Endometrial microvascular endothelial cells (primary cell): ENCODE measurements around the gene TUT4. TPM values are rescaled to one million over a fixed set of nuclear protein-coding genes. Genes with fewer than 3 reads are reported as not detected.

Experiments
- in situ Hi-C: cut with HindIII; loops from 2 replicates; pipeline ENCODE4 v1.10.0; 2017; ENCODE audit warnings: low sequenced_read_pairs, low pct_unique_long_range_greater_than_20kb; ENCODE audit errors: inconsistent ontology term
- total RNA-seq: library from RNA; depleted of rRNA; stranded (reverse); fragments of >200 nt; gene quantifications from one replicate; pipeline ENCODE4 v1.2.3, GENCODE V29; 2015; ENCODE audit errors: inconsistent ontology term

The TUT4 gene
- total RNA-seq, 1 donor from 2014 or later: 33.1 TPM

DNA sequence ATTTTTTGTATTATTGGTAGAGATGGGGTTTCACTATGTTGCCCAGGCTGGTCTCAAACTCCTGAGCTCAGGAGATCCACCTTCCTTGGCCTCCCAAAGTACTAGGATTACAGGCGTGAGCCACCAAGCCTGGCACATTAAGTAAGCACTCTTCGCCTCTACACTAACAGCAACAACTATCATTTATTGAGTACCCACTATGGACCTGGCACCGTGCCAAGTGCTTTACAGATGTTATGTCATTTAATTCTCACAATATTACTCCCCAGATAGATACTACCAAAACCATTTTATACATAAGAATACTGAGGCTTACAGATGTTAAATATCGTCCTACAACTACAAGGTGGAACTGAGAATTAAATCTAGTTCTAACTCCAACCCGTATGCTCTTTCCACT, 50.1 kb downstream of the TUT4 start:
- in situ Hi-C loops: no loop called here

DNA sequence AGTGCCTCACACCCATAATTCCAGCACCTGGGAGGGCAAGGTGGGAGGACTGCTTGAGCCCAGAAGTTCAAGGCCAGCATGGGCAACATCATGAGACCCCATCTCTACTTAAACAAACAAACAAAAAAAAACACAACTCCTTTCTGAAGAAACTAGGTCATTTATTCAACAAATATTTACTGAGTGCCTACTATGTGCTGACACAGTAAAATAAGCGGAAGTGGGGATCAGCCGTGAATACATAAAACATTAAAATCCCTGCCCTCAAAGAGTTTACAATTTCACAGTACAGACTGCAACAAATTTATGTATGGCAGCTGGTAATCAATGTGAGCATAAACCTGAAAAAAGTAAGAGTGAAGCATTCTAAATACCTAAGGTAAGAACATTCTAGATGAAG, 65.3 kb downstream of the TUT4 start:
- in situ Hi-C loops: no loop called here

DNA sequence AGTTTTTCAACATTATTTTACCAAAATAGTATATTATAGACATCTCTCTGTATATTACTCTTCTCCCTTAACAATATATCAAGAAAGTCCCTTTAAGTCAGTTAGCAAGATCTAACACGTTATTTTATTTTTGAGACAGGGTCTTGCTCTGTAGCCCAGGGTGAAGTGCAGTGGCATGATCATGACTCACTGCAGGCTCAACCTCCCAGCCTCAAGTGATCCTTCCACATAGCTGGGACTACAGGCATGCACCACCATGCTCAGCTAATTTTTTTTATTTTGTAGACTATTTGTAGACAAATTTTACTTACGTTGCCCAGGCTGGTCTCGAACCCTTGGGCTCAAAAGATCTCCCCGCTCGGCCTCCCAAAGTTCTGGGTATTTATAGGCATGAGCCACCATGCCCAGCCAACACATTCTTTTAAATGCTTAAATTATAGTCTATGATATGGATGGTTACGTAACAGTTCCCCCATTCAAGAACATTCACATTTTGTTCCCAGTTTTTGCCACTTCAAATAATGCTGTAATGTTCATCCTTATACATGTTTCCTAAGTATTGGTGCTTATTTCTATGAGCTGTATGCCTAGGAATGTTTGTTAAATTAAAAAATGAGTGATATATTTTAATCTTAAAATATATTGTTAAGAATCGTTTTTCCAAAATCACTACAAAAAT, 70.4 kb downstream of the TUT4 start:
- in situ Hi-C loops: no loop called here

DNA sequence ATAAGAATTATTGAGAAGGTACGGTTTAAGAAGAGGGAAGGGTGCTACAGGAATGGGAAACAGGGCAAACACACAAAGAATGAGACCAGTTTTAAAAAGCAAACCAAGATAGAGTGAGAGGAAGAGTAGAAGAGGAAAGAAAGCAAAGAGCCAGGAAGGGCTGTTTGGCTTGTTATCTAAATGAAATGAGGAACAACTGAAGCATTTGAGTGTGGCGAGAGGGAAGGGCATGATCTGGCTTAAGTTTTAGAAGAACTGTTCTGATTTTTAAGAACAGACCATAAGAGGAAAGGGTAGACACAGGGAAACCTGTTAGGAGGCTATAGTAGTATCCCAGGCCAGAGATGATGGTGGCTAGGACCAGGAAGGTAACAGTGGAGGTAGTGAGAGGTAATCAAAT, 73.8 kb downstream of the TUT4 start:
- in situ Hi-C loops: no loop called here

DNA sequence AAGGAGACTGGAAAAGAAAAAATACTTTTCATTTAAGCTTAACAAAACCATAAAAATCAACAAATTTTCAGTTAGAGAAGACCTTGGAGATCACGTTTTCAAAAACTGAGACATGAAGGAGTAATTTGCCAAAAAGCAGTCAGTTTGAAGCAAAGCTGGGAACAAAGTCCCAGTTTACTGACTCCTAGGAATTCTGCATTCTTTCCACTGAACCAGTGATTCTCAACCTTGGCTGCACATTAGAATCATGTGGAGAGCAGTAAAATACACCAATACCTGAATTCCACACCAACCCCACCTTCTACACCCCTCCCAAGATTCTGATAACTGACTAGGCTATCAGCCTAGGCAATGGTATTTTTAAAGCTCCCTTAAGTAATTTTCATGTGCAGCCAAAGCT, 75.0 kb downstream of the TUT4 start:
- in situ Hi-C loops: no loop called here

DNA sequence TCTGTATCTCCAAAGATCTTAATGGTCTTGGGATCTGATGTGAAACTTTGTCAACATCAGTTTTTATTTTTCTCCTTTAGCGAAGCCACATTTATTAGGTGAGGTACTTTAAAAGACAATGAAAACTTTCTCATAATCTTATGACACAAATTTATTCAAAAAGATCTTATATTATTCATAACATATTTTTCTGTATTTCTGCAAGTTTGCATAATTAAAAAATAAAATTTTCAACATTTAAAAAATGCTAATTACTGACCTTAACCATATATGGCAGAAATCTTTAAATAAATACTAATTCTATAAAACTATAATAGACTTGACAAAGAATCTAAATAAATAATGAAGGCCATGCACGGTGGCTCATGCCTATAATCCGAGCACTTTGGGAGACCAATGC, 75.9 kb downstream of the TUT4 start:
- in situ Hi-C loops: no loop called here

DNA sequence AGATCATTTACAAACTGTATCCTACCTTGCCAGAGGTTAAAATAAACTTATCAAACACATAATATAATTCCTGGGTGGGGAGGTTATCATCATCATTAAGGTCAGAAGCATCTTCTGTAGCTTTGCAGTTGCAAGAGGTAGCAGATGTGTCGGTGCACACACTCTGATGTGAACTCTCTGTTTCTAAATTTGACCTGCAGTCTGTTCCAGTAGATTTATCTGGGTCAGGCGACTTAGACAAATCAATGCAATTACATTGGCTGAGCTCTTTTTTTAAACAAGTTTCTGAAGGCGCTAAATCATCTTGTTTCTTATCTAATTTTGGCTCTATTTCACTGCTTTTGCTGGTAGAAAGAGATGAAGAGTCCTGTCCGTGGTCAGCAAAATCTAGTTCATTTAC, 78.1 kb downstream of the TUT4 start:
- in situ Hi-C loops: no loop called here

DNA sequence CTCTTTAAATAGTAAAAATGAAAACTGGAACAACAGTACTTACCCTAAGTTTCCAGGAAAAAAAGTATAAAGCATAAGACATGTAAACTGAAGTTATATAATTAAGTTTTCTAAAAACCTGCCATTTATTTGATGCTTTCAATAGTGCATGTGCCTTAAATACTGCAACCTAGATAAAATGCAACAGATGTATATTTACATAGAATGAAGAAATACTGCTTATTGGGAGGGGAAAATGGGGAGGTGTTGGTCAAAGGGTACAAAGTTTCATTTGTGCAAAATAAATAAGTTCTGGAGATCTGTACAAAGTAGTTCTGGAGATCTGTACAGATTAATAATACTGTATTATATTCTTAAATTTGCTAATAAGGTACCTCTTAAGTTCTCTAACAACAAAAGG, 79.9 kb downstream of the TUT4 start:
- in situ Hi-C loops: no loop called here

DNA sequence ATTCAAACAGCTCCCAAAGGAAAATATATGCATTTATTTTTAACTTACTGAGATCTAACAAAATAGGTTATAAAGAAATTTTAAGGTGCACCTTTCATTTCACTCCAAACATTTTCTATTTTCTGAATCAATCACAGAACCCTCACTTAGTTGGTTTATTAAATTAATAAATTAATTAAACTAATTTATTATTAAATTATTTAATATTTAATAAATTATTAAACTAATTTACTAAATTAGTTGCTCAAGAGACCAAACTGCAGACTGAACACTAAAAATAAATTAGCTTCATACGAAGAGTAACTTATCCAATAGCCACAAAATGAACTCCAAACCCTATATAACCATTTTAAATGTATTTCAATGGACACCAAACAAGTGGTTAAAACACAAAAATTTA, 80.5 kb downstream of the TUT4 start:
- in situ Hi-C loops: no loop called here

DNA sequence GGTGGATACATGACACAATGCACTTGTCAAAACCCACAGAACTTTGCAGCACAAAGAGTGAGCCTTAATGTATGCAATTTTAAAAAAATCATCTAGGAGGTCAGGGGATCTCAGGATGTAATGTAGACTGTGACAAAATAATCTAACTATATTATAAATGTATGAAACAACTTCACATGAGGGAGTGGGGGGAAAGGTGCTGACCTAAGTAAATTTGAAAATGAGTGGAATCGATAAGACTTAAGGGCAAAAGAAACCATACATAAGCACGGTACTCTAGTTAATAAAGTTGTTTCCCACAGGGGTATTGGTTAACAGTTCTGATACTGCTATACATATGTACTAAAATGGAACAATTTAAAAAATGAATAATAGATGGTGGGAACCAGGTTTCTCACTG, 83.8 kb downstream of the TUT4 start:
- in situ Hi-C loops: no loop called here

DNA sequence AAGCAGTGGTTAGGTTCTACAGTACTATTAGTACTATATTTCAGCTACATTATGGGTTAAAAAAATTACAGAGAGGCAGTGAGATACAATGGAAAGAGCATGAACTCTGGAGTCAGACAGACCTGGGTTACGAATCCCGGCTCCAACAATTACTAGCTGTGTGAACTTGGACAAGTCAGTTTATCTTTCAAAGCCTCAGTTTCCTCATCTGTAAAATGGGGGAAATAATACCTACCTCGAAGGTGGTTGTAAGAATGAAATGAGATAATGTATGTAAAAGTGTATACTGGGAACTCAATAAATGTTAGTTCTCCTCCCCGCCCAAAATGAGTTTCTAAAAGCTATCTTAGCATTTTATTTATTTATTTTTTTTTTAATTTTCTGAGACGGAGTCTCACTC, 89.0 kb downstream of the TUT4 start:
- in situ Hi-C loops: no loop called here

DNA sequence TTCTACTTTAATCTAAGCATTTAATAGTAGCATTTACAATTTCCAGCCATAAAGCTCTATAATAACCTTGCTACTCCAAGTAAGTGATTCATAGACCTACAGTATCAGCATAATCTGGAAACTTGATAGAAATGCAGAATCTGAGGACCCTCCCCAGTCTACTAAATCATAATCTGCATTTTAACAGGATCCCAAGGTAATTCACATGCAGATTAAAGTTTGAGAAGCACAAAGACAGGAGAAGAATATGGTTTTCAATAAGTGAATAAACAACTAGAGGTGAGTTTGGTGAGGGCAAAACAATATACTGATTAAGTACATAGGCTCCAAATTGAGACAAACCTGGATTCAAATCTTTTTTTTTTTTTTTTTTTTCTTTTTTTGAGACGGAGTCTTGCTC, 91.1 kb downstream of the TUT4 start:
- in situ Hi-C loops: no loop called here

DNA sequence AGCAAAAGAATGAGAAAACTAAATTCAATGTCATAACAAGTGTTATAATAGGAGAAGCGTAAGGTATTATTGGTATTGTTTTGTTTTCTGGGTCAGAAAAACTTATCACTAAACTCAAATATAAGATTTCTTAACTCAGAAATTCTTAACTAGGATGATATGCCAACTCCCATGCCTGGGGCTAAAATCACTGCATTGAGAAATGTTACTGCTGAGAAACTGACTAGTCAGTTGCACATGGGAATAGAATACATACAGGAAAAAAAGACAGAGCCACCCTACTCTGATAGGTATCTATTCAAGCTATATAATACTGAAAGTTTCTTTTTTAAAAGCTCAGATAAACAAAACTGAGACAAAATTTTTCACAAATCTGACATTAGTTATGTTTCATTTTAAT, 92.2 kb downstream of the TUT4 start:
- in situ Hi-C loops: no loop called here

DNA sequence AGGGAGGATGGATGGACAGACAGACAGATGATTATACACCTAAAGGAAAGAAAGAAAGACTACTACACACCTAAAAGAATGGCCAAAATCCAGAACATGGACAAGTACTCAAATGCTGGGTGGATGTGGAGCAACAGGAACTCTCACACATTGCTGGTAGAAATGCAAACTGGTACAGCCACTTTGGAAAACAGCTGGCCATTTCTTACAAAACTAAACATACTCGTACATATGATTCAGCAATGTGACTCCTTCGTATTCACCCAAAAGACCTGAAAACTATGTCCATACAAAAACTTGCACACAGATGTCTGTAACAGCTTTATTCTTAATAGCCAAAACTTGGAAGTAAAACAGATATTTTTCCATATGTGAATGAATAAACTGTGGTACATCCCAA, 97.2 kb downstream of the TUT4 start:
- in situ Hi-C loops: no loop called here

DNA sequence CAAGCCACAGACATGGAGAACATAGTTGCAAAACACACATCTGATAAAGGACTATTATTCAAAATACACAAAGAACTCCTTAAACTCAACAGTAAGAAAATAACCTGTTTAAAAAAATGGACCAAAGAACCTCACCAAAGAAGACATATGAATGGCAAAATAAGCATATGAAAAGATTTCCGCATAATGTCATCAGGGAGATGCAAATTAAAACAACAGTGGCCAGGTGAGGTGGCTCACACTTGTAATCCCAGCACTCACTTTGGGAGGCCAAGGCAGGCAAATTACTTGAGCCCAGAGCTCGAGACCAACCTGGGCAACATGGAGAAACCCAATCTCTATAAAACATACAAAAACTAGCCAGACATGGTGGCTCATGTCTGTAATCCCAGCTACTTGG, 98.1 kb downstream of the TUT4 start:
- in situ Hi-C loops: no loop called here

DNA sequence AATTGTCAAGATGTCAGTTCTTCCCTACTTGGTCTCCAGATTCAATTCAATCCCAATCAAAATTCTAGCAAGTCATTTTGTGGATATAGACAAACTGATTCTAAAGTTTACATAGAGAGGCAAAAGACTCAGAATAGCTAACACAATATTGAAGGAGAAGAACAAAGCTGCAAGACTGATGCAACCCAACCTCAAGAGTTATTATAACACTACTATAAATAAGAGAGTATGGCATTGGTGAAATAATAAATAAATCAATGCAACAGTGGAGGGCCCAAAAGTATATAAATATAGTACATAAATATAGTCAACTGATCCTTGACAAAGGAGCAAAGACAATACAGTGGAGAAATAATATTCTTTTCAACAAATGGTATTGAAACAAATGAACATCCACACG, 98.8 kb downstream of the TUT4 start:
- in situ Hi-C loops: no loop called here

DNA sequence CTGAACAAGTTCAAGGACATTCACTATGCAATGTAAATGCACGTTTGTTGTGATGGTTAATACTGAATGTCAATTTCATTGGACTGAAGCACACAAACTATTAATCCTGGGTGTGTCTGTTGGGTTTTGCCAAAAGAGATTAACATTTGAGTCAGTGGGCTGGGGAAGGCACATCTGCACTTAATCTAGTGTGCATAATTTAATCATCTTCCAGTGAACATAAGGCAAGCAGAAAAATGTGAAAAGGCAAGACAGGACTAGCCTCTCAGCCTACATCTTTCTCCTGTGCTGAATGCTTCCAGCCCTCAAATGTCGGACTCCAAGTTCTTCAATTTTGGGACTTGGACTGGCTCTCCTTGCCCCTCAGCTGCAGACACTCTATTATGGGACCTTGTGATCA, 108.4 kb downstream of the TUT4 start:
- in situ Hi-C loops: no loop called here

DNA sequence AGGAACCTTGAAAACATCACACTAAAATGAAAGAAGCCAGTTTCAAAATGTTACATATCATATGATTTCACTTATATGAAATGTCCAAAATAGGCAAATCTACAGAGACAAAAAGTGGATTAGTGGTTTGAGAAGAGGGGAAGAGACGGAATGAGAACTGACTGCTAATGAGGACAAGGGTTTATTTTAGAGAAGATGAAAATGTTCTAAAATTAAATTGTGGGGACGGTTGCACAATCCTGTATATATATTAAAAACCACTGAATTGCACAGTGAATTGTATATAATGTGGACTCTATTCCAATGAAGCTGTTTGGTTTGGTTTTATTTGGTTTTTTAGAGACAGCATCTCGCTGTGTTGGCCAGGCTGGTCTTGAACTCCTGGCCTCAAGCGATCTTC, 112.9 kb downstream of the TUT4 start:
- in situ Hi-C loops: no loop called here

DNA sequence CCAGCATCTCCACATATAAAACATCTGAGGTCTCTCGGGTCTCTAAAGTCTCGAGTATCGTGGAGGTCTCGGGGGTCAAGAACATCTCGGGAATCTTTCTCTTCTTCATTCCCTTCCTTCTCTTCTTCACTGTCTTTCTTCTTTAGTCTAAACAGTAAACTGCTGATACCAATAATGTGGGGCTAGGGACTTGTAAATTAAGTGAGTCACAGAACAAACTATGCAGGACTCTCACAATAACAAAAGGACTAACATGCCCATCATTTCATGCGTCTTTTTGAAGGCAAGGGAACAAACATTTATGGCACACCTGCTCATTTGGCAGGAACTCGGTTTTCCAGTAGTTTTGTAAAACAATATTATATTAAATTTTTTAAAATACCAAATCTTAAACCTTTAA, 116.1 kb downstream of the TUT4 start:
- in situ Hi-C loops: no loop called here

DNA sequence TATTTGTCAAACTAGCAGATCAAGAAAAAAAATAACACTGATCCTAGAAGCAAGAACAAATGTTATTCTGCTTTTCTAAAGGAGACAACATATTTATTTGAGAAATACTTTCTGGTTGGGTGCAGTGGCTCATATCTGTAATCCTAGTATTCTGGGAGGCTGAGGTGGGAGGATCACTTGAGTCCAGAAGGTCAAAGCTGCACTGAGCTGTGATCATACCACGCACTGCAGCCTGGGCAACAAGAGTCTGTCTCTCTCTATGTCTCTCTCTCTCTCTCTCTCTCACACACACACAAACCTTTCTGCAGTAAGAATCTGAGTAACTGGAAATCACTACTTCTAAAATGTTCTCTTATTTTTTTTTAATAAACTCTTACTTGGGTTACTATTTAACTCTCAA, 117.2 kb downstream of the TUT4 start:
- in situ Hi-C loops: no loop called here

DNA sequence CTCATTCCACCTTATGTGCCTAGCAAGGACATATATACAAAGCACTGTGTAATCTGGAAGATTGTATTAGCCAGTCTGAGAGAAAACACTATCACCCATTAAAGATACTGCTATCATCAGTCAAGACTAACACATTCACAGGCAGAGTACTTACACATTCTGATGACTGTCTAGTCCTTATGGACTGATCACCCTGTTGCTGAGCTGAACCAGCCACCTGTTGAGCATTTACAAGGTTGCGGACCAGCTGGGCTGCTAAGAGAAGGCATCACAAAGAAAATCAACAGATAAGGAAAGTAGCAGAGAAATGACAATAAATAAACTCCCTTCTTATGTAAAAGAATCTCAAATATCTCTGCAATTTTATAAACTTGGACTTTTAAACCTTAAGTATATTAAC, 117.7 kb downstream of the TUT4 start:
- in situ Hi-C loops: no loop called here
